Testis (tissue), 2 donors: Measurements from ENCODE around the gene AICDA.

Experiments used
- CTCF ChIP-seq, 3 experiments: fragments of 450-650 bp in 2 of 3; fragments of 200-600 bp in 1 of 3; sonication (generic) in 1 of 3; IDR thresholded peaks; one replicate each; pipeline ENCODE4 v1.5.1; 2016 to 2019; ENCODE audit warnings: antibody characterized with exemption in 3 of 3, mild to moderate bottlenecking in 2 of 3, moderate library complexity in 1 of 3
- POLR2A ChIP-seq: fragments of 450-650 bp; IDR thresholded peaks from one replicate; pipeline ENCODE4 v1.6.1; 2017; ENCODE audit warnings: antibody characterized with exemption, mild to moderate bottlenecking, moderate library complexity

- TF ChIP-seq CTCF (IDR thresholded peaks at IDR 0.05) (no peak), POLR2A (no peak)
These were observed 46.1 kb downstream of the AICDA start for GRCh38 chr12:8566525-8566924.
